Dedifferentiated amniotic fluid mesenchymal stem cell (primary cell): ENCODE results near the gene RPS3.
"Not testable (repeated sequence)": the region's sequence is repeated elsewhere in the genome, so short reads cannot be mapped to it uniquely, and the experiment has no call there.

Source experiments
- DNase-seq: peaks from one replicate; pipeline ENCODE4 v3.0.0-alpha.2; 2016; ENCODE audit errors: extremely low spot score

RPS3 gene

DNA sequence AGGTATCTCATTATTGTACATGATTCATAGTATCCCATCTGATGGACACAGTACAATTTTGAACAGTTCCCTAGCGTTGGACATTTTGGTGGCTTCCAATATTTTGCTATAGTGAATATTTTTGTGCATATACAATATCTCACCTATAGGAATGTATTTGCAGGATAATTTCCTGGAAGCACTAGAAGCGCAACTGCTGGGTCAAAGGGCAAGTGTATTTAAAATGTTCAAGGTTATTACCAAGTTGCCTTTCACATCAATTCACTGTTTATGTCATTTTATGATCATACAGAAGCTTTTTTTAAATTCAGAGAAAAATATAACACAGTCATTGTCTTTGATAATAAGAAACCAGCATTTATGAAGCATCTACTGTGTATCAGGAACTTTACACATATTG lies 19.1 kb upstream of the RPS3 start:
- DNase-seq: no peak

- DNase-seq: no peak
Observed at GRCh38 chr11:75380716-75381420, 18.4 kb upstream of the RPS3 start.

DNA sequence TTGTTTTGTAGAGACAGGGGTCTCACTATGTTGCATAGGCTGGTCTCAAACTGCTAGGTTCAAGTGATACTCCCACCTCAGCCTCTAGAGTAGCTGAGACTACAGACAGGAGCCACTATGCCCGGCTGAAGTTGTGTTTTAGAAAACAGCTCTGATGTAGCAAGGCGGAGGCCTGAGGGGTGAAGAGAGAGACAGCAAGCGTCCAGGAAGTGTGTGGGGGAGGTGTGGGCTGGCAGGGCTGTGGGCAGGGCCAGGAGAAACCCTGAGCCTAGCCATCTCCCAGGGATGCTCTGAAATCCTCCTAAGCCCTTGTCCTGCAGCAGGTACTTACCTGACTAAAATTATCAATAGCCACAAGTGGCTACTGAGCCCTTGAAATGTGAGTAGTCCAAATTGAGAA lies 16.1 kb upstream of the RPS3 start:
- DNase-seq: no peak

- peak; percentile 56 for DNase-seq
Observed at GRCh38 chr11:75384438-75385080, 14.8 kb upstream of the RPS3 start.

DNA sequence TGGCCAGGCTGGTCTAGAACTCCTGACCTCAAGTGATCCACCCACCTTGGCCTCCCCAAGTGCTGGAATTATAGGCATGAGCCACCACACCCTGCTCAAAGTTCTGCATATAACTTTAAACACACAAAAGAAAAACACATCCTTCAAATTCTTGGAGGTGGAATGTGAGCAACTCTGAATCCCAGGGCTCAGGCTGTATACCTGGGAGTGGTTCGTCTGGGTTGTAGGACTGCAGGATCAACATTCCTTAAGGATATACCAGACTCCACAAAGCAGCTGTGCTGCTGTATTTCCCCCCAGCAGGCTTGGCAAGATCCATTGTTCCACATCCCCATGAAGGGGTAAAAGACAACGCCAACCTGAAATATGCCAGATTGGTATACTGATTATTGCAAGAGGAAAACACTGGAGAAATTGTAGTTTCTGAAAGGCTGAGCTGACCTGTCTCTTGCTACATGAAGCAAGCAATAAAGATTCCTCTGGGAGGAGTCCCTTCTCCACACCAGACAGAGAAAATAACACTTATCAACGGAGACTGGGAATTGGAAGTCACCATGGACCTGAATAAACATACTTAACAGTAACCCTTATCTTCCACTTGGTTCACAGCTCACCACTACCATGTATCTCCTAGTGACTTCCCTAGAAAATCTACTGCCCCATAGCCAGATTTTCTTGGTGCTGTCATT lies 12.2 kb upstream of the RPS3 start:
- no peak for DNase-seq

- DNase-seq: no peak
Observed at GRCh38 chr11:75387736-75388294, 11.5 kb upstream of the RPS3 start.

DNA sequence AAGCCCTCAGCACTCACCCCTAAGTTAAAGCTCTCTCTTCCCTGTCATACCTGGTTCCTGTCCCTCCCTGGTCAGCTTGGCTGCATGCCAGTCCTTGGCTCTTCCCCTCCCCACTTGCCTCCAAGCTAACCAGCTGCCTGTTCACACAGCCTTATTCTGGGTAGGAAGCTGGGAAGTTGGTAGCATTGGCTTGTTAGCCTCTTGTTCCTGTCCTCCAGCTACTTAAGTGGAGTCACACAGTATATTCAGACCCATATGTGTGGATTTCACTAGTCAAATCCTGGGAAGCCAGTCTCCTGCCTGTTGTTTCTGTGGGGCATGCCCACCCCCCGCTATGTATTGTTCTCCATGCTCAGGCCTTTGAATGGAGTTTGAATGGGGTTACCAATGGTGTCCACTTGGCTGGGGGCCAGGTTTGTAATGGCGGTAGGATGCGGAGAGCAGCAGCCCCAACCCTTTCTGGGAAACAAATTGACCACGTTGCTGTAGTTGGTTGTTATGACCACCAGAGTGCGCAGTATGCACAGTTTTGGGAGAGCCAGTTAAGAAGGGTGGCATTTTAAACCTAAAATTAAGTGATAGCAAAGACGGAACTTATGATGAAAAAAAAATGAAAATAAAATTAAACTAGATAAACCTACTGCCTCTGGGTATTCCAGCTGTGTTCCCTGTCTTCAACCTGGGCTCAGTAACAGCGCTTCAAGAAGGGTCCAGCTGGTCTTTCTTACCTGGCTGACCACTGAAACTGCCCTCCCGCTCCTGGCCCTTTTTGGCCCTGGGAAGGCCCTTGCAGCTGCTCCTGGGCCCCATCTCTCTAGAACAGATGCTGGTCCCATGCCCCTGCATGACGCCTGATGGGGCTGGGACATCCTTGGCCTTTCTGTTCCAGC lies 10.7 kb upstream of the RPS3 start:
- DNase-seq: peak; percentile 81

DNA sequence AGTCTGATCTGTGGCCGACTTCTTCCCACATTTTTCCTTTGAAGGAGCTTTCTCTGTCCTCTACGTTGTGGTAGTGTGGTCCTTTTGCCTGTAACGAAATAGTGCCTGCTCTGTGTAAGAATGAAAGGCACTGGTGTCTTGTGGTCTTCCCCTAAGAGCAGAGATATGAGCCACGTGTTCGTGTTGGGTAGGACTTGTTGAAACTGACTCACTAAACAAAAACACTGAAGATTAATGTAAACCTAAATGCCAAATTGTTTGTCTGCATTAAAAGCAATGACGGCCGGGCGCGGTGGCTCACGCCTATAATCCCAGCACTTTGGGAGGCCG lies 10.1 kb upstream of the RPS3 start:
- DNase-seq: no peak

- no peak for DNase-seq
Observed at GRCh38 chr11:75389925-75390324, 9.4 kb upstream of the RPS3 start.

DNA sequence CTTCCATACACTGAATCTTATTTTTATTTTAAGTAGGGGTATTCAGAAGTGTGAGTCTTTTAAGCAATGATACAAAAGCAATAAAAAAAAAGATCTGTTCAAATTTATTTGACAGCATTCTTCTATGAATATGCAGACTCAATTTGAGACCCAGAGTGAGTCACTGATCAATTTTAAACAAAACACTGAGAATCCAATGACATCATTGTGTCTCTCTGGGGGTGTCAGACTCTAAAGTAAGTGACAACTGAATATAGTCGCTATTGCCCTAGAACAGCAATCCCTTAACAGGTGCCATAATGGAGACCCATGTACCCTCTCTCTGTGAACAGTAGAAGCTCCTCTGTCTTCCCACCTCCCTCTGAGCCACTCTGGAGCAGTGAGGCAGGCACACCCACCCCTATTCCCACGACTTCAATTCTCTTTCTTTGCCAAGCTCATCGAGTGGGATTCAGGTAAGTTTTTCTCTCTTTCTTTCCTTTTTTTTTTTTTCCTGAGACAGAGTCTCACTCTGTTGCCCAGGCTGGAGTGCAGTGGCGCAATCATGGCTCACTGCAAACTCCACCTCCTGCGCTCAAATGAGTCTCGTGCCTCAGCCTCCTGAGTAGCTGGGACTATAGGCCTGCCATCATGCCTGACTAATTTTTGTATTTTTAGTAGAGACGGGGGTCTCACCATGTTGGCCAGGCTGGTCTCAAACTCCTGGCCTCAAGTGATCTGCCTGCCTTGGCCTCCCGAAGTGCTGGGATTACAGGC lies 5.1 kb upstream of the RPS3 start:
- no peak for DNase-seq

DNA sequence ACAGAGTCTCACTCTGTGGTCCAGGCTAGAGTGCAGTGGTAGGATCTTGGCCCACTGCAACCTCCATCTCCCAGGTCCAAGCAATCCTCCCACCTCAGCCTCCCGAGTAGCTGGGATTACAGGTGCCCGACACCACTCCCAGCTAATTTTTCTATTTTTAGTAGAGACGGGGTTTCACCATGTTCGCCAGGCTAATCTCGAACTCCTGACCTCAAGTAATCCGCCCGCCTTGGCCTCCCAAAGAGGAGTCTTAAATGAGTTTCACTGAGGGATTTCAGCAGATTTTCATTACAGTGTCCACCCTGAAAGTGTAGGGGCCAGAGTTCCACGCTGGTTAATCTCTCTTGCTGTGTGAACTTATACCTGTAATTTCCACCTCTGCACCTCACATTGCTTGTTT lies 412 bp upstream of the RPS3 start:
- no peak for DNase-seq

DNA sequence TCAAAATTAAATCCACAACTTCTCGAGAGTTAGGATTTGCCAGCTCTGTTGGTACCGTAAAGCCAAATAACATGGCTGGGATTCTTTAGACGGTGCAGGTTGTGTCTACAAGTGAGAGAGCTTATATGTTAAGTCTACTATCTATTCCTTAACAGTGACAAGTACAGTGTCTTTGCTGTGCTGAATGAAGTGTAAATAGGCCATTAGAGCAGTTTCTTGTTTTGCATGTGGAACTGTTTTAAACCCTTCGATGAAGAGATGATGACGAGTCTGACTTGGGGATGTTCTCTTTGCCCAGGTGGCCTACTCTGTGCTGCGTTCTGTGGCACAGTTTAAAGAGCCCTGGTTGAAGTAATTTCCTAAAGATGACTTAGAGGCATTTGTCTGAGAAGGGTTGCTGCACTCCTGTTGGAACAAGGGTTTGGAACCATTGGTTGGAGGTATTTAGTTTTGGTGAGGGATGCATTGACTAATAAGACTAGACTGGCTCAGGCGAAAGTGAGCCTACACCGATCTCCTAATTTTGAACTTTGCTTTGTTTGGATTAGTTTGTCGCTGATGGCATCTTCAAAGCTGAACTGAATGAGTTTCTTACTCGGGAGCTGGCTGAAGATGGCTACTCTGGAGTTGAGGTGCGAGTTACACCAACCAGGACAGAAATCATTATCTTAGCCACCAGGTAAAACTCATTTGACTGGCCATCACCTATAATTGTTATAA lies 988 bp downstream of the RPS3 start:
- no peak for DNase-seq

DNA sequence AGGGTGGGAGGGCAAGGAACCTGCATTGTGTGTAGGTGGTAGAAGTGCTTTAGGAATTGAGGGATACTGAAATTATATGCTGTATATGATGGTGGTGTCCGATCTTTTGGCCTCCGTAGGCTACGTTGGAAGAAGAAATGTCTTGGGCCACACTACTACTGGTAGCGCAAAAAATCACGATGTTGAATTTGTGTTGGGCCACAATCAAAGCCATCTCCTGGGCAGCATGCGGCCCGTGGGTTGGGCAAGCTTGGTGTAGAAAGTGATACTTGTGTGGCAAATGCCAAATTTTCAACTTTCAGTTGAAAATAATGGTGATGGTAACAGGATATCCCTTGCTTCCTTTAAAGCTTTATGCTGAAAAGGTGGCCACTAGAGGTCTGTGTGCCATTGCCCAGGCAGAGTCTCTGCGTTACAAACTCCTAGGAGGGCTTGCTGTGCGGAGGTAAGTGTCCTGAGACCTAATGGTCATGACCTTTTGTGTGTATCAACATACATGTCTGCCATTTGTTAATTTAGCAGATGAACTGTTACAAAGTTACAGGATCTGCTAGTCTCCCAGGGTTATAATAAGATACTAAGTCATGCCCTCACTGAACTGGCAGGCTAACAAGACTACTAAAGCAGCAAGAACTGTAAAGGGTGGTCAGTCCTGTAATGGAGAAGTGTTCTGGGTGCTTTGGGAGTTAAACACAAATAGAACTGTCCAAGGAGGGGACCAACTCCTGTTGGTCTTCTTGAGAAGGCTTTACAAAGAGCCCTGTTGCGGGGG lies 2.9 kb downstream of the RPS3 start:
- DNase-seq: no peak

GRCh38 chr11:75403037-75403436 lies 3.7 kb downstream of the RPS3 start:
- no peak for DNase-seq

GRCh38 chr11:75403983-75404658 lies 4.8 kb downstream of the RPS3 start:
- DNase-seq: no peak

DNA sequence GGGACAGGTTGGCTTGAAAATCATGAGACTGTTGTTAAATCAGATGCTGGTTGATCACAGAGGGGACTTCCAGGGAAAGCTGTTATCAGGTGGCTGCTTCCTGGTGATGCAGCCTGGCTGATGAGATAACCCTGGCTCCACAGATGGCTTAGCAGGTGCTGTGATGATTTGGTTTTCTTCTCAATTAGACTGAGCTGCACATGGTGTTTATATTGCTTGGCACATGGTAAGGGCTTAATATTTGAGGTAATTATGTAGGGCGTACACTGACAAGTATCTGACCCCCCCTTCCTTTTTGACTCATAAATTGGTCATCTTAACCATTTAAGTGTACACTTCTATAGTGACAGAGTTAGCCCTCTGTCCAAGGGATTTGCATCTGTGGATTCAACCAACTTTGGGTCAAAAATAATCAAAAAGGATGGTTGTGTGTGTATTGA lies 7.0 kb downstream of the RPS3 start:
- no peak for DNase-seq

DNA sequence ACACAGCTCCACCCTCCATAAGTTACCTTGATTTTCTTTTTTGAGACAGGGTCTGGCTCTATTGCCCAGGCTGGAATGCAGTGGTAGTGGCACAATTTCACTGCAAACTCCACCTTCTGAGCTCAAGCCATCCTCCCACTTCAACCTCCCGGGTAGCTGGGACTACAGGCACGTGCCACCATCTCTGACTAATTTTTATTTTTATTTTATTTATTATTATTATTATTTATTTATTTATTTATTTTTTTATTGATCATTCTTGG lies 9.6 kb downstream of the RPS3 start:
- DNase-seq: no peak

- DNase-seq: not testable (repeated sequence)
Observed at GRCh38 chr11:75409971-75410370, 10.7 kb downstream of the RPS3 start.

- not testable (repeated sequence) for DNase-seq
Observed at GRCh38 chr11:75413146-75413545, 13.8 kb downstream of the RPS3 start.
